HG03521 (cell line): ENCODE measurements around the gene WDR33.
A peak's percentile ranks its signal among the peaks of the same experiment; 100 is the strongest.

ENCODE experiments used
- ATAC-seq: cut with Tn5 transposase; IDR thresholded peaks from one replicate; pipeline ENCODE4 v1.9.1; 2021; ENCODE audit warnings: mild to moderate bottlenecking, moderate library complexity; ENCODE audit not compliant: unreplicated experiment

The WDR33 gene

DNA sequence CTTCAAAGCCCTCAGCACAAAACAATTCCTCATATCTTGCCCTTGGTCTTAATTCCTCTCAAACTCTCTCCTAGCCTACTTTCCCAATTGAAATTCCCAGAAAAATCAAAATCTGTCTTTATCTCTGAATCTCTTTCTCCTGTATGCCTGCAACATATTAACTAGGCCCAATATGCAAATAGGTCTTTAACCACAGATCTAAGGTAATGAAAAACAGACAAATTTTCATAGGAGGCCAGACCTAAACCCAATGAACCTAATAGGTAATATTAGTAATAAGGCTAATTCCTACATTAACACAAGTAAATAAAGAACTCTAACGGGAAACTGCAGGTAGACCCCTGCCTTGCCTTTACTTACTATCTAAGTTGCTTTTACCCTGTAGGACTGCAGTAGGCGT lies 41.4 kb downstream of the WDR33 start:
- ATAC-seq = no peak

DNA sequence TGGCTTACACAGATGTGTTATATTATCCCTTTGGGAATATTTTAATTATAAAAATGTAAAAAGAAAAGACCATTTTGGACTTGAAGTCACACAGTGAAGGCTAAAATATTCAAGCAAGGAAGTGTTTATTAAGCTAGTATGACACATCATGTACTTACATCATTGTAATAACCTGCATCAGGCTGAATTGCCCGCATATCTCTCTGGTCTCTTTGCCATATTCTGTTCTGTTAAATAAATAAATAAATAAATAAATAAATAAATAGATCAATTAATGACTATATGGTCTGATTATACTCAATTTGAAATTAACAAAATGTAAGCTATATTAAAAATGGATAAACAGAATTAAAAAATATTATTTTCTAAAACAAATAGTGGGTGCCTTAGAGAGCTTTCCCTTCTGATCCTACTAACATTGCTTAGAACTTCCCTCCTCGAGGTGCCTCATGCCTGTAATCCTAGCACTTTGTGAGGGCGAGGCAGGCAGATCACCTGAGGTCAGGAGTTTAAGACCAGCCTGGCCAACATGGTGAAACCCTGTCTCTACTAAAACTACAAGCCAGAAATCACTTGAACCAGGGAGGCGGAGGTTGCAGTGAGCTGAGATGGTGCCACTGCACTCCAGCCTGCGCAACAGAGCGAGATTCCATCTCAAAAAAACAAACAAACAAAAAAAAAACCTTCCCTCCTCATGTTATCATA lies 42.0 kb downstream of the WDR33 start:
- no peak for ATAC-seq

DNA sequence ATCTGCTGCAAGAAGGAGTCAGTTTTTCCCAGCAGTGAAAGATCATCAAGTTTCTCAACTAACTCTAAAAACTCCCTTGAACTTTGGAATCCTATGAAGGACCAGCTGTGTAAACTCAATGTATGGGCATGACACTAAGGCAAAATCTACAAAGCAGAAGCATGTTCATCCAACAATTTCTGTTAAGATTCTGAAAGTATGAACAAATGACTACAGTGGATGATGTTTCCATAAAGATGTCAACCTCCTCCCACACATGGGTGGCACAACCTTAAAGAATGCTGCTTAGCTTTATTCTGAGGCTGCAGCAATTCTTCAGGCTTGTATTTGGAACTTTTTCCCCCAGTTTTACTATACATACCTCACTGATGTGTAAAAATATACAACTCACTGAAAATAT lies 47.2 kb downstream of the WDR33 start:
- no peak for ATAC-seq

DNA sequence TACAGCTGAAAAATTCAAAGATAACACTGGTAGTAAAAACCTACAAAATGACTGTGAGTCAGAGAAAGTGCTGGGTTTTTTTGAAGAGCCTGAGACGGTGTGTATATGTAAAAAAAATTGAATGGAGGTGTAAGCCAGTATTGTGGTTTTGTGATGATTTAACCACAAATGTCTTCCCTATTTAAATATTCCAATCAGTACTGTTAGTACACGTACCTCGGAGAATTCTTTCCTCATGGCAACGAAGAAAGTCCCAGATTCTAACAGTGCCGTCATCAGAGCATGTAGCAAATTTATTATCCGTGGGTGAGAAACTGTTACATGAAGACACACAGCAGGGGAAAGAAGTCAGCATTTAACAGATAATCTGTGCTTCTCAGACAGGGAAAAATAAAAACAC lies 48.1 kb downstream of the WDR33 start:
- no peak for ATAC-seq

DNA sequence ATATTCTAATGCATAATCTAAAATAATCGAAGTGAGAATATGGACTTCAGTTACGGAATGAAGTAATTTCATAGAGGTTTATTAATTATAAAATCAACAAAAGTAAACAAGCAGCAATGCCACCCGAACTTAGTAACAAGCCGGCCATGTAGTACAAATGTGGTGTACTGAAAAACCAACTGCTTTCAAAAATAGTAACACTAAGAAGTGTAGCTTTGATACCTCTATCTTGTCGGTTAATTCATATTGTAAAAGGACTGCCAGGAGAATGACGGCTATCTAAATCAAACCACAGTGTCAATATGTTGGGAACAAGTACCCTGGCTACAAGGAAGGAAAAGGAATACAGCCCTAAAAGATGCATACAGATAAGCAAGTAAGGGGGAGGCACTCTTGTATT lies 48.5 kb downstream of the WDR33 start:
- no peak for ATAC-seq

DNA sequence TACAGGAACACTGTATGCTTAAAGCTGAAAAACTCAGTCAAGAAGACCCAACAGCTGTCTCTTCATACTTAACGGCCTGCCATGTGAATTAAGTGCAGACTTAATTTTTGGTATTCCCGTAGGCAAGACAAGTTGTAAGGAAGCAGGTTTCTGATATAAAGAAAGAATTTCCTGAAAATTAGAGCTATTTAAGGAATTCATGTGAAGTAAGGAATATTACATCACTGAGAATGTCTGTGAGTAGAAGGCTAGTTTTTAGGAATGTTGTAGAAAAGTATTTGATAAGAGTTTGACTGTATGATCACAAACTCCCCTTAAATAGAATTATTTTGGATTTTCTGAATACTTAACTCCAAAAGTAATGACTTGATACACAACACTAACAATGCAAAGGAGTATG lies 51.0 kb downstream of the WDR33 start:
- ATAC-seq = no peak

DNA sequence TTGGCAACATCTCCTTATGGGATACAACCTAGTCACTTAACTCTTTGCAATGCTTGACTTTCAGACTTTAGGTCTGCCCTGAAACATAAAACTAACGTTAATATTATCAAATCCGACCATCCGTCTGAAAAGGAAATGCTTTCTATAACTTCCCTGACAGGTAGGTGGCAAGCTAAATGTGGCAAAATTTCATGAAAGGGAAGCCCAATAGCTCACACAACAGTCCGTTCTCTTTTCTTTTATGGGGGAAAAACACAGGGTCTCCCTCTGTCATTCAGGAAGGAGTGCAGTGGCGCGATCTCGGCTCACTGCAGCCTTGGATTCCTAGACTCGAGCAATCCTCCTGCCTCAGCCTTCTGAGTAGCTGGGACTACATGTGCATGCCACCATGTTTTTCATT lies 56.8 kb downstream of the WDR33 start:
- no peak for ATAC-seq

DNA sequence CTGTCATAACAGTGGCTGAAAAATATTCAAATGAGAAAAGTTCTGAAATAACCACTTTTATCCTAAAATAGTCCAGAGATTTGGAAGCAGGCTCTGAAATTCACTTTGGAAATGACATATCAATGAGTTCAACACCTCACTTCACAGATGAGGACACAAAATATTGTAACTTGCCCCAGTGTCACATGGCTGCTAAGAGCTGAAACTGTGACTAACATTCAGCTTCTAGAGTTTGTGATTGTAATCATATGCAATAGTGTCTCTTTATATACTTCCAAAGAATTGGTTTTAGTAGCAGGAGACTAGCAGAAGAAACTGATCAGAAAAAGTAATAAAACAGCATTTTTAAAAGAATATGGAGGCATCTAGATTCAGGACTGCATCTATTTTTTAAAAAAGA lies 57.6 kb downstream of the WDR33 start:
- no peak for ATAC-seq

DNA sequence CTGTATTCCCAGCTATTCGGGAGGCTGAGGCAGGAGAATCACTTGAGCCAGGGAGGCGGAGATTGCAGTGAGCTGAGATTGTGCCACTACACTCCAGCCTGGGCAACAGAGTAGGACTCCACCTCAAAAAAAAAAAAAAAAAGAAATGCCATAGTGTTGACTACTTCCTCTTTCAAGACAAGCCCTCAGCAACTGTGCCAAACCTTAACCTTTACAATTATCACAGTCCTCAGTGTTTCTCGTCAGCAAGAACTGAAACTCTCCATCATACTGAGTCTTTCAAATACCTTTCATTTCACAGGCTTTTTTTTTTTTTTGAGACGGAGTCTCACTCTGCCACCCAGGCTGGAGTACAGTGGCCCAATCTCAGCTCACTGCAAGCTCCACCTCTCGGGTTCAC lies 61.4 kb downstream of the WDR33 start:
- peak; percentile 97 for ATAC-seq

DNA sequence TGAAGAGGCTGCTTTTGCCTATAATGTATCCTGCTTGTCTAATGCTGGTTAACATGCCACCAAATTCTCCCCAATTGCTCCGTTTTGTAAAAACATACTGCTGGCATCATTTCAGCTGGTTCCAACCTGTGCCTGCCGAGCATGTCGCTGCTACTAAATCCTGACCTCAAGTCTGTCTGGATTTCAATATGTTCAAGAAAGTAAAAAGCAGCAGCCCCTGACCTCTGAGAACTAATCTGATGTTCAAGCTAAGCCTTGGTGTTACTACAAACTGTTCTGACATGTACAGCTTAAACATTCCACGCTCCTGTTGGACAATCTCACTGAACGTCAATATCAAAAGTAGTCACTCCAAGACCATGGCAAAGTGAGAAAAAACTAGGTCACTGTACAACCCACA lies 63.4 kb downstream of the WDR33 start:
- no peak for ATAC-seq

DNA sequence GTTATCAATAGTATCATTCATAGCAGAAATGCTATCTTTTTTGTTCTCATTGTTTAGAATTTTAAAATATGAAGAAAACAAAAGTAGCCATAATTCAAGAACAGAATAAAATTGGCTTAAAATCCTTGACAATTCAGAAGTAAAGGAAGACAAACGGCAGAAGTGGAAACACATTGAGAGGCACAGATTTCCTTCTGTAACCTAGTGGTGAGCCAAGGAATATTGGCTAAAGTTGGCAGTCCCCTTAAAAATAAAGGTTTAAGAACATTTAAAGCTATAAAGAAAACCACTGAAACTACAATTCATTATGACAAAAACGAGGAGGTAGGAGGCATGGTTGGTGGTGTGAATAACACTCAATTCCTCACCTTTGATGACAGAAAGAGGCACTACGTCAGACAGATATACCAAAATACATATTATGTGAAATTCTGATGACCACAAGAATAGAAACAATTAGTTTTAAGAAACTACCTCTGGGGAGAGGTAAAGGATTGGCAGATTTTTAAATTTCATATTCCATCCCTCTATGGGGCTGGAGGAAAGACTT lies 67.4 kb downstream of the WDR33 start:
- peak; percentile 60 for ATAC-seq

DNA sequence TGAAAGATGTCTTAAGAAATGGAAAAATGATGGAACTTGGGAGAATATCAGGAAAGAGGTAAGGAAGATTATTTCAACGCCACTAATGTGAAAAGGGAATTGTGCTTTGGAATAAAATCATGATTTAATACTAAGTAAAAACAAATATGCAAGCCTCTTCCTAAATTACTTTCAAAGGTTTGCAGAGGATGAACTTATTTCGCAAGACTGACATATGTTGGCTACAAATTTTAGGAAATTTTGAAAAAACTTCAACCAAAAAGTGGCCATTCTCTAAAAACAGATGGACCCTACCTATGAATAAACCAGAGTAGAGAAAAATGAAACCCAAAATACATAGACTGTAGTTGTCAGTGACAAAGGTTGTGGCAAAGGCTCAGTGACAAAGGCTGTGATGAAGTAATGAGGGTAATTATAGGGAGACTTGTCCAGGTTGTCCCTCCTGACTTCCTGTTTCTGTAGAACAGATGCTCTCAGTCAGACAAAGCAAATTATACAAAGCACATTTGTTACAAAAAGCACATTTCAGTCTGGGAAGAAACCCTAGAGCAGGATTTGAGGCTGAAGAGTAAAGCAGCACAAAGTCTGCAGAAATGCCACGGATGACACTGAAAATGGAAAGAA lies 70.2 kb downstream of the WDR33 start:
- ATAC-seq = no peak

DNA sequence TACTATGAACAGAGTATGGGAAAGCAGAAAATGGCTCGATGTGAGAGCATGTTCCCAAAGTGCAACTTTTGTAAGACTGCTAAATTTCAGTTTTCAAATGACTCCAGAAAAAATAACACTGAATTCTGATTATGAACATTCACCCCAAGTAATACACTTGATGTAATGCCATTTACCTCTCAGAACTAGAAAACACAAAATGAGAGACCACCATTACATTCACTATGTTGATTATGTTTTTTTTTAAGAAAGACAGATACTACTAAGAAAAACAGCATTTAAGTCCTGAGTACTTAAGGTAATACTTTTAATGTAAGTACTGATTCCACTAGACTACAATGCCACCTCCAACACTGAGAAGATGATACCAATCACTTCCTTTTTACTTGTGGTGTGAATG lies 71.2 kb downstream of the WDR33 start:
- ATAC-seq = no peak

DNA sequence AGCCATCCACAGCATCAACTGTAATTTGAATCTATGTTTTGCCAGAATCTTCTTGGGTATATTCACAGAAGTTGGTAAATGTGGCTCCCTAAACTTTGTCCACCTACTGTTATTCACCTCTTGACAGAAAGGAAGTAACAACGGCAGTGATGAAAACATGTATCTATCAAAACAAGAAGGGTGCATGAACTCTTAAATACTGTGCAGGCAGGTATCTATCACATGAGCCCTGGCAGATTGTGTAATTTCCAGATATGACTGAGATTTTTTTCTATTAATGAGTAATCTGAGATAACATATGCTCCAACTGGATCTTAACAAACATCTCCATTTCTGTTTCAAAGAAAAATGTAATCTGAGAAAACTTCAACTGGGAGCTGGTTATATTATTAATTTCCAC lies 73.1 kb downstream of the WDR33 start:
- no peak for ATAC-seq

DNA sequence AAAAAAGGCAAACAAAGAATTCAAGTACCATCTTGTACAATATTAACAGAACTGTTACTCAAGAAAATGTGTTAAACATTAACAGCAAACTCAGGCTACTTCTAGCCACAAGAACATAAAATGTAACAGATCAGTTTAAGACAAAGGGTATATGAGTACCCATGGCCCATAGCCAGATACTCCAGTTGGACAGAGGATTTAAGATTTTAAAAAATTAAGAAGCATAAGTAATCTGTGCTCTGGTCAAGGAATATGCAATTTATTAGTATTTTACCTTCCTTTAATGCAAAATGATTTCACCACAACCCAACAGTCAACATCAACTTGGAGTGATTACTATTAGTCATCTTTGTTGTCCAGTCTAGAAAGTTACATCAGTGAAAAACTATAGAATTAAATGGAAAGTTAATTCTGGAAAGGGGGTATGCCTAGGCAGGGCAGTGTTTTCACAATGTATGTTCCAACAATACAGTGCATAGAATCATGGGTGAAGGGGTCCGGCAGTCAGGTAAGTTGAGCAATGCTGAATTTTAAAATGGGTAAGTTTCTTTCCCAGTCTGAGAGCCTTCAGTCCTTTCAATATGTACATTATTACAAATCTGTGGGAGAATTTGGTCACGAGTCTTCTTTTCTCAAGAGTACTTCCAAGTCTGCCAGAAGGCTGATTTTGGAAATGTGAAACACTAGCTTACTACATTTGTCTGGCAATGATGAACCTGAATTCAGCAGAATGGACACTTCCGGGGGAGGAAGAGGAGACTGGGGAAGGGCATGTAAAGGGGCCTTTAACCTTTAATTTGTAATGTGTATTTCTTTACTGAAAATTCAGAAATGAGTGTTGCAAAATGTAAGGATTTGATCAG lies 75.2 kb downstream of the WDR33 start:
- peak; percentile 41 for ATAC-seq

DNA sequence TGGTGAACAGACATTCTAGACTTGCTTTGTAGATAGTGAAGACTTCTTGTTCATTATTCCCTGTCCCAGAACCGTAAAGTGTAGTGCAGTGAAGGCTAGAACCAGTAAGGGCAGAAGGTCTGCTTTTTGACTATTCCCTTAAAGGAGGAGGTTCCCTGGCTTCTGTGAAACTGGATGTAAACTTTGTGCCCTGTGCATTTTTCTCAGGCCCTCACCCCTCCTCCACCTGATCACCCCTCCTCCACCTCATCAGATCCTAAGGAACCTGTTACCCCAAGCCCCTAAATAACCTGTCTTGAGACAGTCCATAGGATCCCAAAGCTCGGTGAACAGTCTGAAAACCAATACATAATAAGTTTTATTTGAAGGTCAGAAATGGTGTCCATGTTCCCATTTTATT lies 75.9 kb downstream of the WDR33 start:
- no peak for ATAC-seq

DNA sequence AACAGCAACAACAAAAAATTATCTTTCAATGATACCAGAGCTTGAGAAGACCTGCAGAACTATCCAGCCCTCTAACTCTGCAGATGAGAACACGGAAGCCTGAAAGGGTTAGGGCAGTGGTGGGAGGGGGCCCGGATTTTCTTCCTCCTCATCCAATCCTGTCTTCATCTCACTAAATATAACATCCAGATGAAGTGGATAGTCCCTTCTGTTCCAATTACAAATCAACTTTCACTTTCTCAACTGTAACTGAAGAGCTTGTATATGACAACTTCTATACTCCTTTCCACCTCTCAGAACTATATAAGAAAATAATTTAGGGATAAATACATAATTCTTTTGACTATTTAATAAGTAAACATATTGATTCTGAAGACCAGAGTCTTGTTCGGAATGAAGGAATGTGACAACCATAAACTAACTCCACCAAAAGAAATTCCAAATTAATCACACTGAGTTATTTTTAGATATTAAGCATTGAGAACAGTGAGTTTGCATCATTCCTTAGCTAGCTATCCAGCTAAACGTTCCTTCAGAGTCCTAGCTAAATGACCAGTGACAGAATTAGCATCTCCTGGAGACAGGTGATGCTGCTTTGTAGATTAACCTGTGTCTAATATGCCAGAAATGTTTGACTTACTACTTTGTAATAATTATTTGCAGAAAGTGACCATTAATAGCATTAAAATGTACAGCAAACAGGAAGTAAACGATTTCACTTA lies 77.0 kb downstream of the WDR33 start:
- no peak for ATAC-seq

DNA sequence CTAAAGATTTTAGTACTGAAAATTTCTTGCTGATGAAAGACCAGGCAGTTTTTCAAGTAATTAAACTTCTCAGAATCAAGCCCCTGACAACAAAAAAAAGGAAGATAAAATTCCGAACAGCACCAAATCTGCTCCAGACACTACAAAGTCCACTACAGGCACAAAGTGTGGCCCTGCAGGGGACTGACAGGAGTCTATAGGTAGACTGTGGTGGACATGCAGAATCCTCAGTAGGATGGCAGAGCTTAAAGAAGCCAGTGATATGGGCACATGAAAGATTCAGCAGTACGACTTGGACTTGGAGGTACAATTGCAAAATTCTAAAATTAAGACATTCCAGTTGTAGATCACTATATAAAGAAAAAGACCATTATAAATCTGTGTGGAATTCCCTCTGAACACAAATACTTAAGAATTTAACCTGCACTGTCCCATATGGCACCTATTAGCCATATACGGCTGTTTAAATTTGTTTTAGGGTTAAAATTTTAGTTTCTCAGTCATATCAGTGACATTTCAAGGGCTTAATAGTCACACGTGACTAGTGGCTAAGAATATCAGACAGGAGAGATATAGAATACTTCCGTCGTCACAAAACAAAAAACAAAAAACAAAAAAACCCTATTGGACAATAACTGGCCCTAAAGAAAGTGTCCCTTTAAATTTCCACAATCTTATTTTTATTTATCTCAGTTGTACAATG lies 77.7 kb downstream of the WDR33 start:
- no peak for ATAC-seq

DNA sequence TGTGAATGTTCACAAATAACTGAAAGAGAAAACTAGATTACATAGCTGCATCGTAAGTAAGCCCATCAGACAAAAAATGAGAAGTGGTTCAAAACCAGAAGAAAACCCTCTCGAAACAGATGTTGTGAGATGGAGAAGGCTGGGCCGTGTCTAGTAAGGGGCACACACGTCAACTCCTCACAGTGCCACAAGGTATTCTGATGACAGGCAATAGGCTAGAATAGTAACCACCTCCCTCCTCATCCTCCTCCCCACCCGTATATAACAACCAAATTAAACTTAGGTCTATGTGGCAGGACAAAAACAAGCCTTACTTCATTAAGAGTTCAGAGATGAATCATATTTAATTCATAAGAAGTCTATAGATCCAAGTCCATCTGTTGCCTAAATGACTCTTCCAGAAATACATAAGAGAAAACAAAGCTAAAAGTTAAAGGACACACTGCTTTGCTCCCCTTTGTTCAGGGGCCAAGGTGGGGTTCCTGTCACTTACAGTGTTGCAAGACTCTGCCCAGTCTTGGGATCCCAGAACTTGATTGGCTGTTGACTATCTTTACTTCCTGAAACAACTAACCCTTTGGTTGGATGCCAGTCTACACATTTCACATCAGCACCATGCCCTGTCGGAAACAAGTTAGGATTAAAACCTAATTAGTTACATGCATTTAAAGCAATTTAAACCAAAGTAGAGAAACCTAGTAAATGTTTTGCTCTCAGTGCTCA lies 84.7 kb downstream of the WDR33 start:
- no peak for ATAC-seq

DNA sequence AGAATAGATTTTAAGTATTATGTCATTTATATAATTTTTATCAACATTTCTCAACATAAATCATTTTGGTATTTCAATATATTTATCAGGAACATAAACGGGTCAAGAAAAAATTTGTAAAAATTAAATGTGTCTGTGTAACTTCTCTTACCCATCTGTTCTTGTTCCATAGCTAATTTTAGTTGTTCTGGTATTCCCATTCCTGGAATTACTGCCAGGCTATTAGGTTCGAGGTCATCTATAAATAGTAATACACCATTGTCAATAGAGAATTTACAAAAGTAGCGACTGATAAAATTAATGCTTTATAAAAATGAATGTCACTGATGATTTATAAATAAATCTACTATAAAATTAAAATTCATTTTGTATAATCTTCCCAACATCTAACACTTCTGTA lies 88.2 kb downstream of the WDR33 start:
- no peak for ATAC-seq
